GM18505 (cell line): ENCODE data around the gene FAM53A.
"Not testable (repeated sequence)": the region's sequence is repeated elsewhere in the genome, so short reads cannot be mapped to it uniquely, and the experiment has no call there.

Experiments
- ATAC-seq: cut with Tn5 transposase; IDR thresholded peaks from one replicate; pipeline ENCODE4 v1.9.1; 2021; ENCODE audit not compliant: unreplicated experiment
- POLR2A ChIP-seq: IDR thresholded peaks from 4 replicates; pipeline ENCODE4 v1.6.1; 2011; ENCODE audit warnings: borderline replicate concordance; ENCODE audit not compliant: insufficient read depth, insufficient read length; ENCODE audit errors: extremely low read depth

The FAM53A gene

DNA sequence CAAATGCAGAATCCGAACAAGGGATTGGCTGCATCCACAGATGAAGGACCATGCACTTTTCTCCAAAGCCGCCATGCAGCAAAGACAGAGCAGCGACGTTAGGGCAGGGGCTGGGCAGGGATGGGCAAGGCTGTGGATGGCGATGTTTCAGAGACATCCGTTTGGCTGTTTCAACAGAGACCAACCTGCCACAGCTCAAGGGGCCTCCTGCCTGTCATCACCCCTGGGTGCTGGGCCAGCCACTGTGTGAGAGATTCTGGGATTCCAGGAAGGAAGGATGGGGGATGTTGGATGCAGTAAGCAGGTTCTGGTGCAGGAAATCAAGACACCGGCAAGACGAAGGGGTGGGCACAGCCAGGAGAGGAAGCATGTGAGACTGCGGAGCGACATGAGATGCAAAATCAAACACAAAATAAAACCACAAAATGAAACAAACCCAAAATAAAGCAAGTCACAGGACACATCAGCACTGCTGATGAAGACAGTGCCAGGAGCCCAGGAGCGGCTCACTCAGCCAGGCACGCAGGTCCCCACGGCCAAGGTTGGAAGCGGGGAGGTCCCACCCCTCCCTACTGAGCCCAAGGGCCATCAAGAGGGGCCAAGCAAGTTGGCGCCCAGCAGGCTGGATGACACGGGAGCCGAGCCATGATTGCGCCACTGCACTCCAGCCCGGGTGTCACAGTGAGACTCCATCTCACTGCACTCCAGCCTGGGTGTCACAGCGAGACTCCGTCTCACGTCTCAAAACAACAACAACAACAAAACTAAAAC, 68.1 kb downstream of the FAM53A start:
- ATAC-seq, result no peak
- TF ChIP-seq POLR2A, result no peak

DNA sequence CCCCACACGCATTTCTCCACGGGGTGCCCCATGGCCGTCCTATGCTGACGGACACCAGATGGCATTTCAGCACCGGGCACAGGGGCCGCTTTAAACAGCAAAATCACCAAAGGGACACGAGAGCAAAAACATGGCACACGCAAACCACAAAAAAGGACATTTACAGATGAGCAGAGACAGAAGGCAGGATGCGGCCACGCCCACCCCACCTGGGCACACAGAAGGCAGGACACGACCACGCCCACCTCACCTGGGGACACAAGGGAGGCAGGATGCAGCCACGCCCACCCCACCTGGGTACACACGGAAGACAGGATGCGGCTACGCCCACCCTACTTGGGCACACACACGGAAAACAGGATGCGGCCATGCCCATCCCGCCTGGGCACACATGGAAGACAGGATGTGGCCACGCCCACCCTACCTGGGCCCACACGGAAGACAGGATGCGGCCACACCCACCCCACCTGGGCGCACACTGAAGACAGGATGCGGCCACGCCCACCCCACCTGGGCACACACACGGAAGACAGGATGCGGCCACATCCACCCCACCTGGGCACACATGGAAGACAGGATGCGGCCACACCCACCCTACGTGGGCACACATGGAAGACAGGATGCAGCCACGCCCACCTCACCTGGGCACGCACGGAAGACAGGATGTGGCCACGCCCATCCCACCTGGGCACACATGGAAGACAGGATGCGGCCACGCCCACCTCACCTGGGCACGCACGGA, 69.1 kb downstream of the FAM53A start:
- no peak for ATAC-seq
- TF ChIP-seq POLR2A, result no peak

DNA sequence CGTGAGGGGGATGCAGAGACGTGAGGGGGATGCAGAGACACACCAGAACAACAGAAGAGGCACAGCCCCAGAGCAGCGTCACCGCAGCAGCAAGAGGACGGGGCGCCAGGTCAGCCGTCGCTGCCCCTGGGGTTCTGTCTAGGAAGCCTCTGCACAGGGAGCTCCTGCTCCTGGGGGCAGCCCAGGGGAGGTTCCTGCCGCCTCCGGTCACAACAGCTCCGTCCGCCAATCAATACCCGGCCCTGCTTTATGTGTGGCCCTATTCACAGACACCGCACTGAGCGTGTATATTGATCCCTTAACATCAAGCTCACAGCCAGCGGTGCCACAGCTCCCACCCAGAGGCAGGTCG, 69.6 kb downstream of the FAM53A start:
- TF ChIP-seq POLR2A, result no peak
- ATAC-seq, result no peak

DNA sequence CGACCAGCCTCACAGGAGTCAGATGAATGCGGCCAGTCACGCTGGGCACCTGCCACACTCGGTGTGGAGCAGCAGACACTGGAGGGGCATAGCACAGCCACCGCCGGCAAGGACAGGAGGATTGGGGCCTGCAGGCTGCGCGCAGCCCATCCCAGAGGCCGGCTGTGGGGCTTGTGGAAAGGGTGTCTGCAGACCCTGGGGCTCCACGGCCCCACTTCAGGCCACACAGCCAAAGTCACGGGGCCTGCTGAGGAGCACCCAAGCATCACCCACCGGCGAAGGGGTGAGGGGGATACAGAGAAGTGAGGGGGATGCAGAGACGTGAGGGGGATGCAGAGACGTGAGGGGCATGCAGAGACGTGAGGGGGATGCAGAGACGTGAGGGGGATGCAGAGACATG, 70.1 kb downstream of the FAM53A start:
- no peak for ATAC-seq
- no peak for TF ChIP-seq POLR2A

DNA sequence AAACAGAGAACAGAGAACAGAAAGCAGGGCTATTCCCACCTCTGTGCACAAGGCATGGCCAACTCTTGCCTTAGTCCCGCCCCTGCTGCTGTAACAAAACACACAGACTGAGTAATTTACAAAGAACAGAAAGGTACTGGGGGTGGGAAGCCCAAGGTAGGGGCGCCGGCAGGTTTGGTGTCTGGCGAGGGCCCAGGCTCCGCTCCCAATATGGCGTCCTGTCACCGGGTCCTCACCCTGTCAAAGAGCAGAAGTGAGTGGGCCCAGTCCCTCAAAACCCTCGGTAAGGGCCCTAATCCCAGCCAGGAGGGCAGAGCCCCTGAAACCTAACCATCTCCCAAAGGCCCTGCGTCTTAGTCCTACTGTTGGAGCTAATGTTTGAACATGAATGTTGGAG, 71.0 kb downstream of the FAM53A start:
- TF ChIP-seq POLR2A, result no peak
- no peak for ATAC-seq

DNA sequence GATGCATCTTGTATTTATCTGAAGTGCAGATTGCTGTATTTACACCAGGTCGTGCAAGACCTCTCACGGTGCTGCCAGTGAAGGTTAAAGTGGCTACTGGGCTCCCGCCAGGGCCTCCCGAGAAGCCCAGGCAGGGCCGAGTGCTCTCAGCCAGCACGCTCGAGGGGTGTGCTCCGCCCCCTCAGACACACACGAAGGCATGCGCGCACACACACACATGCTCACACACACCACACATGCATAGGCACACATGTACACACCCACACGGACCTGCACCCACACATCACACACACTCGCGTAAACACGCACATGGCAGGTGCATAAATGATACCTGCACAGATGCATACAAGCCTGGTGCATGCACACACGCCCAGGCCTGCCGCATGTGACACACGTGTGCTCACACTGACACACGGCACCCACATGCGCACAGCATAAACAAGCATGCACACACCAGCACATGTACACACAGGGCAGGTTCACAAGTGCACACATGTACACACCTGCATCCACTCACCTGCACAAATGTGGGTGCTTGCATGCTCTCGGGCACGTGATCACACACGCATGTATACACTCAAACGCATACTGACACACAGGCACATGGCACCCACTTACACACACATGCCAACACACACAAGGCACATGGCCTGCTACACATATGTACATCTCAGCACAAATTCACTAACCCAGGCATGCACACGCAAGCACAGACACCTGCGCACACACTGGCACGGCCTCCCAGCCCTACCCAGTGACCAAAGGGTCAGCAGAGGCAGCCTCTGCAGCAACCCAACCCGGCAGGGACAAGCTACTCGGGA, 71.6 kb downstream of the FAM53A start:
- no peak for ATAC-seq

DNA sequence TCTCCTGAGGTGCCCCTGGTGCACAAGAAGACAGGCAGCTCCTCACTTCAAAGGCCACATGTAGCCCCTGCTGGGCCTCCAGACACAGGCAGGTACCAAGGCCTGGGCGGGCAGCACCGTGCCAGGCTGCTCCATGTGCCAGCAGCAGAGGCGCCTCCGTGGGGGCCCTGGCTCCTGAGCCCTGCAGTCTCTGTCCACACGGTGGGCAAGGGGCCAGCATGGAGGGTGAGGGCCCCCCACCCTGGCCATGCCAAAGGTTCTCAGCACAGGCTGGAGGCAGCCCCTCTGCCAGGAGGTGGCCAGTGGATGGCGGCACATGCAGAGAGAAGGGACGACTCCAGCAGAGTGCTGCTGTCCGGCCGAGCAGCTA, 72.6 kb downstream of the FAM53A start:
- no peak for ATAC-seq
- TF ChIP-seq POLR2A, result no peak

More for the DNA sequence above, 71.6 kb downstream of the FAM53A start:
- TF ChIP-seq POLR2A, result no peak

DNA sequence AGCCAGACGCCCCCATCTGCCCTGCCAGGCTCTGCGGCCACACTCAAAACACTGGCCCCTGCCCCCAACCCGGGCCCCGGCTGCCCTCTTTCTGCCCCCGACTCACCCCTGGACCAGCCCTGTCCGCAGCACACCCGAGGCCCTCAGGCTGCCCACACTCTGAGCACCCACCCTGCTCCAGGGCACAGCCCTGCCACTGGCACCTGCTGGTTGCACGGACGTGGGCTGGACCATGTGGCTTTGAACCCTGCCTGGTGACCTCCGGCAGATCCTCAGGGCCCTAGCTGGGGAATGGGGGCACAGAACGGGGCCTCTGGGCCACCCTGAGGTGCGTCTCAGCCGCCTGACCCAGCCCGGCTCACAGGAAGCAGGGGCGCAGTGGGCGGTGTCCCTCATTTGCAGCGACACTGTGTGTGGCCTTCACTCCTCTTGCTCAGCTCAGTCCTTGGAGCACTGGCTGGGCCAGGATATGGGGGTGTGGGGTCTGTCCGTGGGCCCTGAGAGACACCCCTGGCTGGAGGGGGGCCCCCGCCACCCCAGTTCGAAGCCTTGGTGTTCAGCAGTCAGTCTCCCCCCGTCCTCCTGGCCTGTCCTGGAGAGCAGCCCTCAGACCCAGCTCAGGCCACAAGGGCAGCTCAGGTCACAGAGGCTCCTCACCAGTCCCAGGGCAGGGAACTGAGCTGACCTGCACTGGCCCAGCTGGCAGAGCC, 73.2 kb downstream of the FAM53A start:
- ATAC-seq, result no peak
- TF ChIP-seq POLR2A, result no peak

DNA sequence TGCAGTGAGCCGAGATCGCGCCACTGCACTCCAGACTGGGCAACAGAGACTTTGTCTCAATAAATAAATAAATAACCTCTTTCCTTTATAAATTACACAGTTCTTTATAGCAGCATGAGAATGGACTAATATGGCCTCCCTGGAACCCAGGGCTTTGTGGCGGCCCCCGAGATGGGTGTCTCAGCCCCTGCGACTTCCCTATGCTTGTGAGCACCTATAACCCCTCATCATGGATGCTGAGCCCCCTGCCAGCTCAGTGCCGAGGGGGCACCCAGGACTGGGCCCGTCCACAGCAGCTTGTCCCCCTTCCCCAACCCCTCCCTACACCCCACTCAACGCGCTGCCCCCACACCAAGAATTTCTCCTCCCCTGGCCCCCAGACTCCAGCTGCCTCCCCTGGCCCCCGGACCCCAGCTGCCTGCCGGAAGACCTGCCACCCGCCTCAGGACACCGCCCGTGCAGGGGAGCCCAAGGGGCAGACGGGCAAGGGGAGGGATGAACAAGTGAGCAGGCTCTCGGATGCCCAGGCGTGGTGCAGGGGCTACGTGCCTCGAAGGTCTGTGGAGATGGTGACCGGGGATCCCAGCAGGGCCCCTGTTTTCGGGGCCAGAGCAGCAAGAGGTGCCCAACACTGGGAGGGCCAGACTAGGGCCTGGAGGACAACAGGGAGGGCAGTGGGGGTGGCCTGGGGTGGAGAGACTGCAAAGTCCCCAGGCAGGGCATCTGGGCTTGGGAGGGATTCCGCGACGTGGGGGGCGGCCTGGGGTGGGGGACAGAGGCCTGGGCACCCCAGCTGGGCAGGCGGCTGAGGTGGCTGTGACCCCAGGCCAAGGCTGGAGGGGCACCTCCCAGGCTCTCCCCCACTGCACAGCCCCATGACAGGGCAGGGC, 74.0 kb downstream of the FAM53A start:
- ATAC-seq, result no peak
- no peak for TF ChIP-seq POLR2A

DNA sequence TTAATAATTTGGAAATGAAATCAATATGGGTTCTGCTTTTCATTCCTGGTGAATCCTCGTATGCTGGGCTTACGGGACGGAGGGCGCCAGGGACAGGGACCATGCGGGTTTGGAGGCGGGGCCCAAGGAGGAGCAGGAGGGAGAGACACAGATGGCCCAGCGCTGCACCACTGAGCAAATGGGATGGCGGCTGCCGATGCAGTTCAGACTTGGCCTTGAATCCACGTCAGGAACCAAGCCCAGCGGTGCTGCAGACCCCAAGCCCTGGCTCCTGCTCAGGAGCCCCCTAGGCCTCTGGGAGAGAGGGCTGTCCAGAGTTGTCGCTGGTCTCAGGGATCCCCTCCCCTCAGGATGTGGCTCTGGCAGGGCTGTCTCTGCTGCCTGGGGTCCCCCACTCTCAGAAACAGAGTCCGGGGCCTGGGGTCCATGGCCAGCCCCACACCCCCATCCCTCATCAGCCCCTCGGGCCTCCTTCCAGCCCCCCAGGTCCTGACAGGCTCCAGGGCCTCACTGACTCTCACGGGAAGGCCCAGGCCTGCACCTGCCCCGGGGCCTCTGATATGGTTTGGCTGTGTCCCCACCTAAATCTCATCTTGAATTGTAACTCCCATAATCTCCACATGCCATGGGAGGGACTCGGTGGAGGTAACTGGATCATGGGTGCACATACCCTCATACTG, 75.2 kb downstream of the FAM53A start:
- no peak for ATAC-seq
- TF ChIP-seq POLR2A, result no peak

DNA sequence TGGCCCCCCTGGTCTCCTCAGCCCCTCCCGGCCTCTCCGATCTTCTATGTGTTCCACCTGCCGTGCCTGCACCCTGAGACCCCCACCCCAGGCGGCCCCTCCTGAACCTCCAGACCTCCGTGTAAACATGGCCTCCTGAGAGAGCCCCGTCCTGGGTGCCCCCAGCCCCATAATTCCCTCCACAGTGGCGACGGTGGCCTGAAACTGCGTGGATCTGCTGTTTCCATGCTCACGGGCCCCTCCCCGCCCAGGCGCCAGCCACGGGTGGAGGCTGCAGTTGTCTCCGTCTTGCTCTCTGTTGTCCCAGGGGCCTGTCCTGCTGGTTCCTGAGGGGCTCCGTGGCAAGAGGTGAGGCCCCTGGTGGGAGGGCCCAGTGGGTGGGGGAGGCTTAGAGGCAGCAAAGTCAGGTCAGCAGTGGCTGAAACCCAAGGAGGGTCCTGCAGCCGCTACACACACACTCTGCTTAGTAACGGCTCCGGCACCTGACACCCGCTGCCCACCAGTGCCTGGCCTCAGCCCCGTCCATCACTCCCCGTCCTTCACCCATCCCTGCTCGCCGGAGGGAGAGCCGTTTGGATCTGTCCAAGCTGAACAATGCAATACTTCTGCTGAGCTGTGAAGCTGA, 75.8 kb downstream of the FAM53A start:
- TF ChIP-seq POLR2A, result no peak
- ATAC-seq, result no peak

DNA sequence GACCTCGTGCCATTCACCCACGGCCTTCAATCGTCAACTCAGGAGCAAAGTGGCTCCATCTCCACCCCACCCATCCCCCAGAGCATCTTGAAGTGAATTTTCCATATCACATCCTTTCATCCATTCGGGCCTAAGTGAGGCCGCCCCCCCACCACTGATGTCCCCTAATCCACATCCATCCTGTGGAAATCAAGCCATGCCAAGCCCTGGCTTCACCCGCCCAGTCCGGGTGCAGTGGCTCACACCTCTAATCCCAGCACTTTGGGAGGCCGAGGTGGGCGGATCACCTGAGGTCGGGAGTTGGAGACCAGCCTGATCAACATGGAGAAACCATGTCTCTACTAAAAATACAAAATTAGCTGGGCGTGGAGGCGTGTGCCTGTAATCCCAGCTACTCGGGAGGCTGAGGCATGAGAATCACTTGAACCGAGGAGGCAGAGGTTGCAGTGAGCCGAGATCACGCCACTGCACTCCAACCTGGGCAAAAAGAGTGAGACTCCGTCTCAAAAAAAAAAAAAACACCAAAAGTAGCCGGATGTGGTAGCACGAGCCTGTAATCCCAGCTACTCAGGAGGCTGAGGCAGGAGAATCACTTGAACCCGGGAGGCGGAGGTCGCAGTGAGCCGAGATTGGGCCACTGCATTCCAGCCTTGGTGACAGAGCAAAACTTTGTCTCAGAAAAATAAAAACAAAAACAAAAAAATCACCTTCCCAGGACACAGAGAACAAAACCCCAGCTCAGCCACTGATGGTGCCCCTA, 76.5 kb downstream of the FAM53A start:
- ATAC-seq, result not testable (repeated sequence)
